ENCODE results near the gene MMP12.

GRCh38 chr11:102915044-102915375 is 40.2 kb upstream of the MMP12 start:
- TF ChIP-seq POLR2AphosphoS5 (IDR thresholded peaks at IDR 0.05; ENCODE audit: low read depth, low read length) (no peak), CTCF (IDR thresholded peaks at IDR 0.05) (no peak), REST (IDR thresholded peaks at IDR 0.05; ENCODE audit: low read depth, low read length) (no peak), TAF1 (IDR thresholded peaks at IDR 0.05; ENCODE audit: borderline replicate concordance, low read depth, low read length) (no peak), EP300 (IDR thresholded peaks at IDR 0.05; ENCODE audit: borderline replicate concordance in 1 of 2, low read depth in 1 of 2, low read length in 1 of 2) (no peak), SIN3A (IDR thresholded peaks at IDR 0.05; ENCODE audit: borderline replicate concordance, low read depth, low read length) (no peak)
- TF ChIP-seq, protein P1, sequence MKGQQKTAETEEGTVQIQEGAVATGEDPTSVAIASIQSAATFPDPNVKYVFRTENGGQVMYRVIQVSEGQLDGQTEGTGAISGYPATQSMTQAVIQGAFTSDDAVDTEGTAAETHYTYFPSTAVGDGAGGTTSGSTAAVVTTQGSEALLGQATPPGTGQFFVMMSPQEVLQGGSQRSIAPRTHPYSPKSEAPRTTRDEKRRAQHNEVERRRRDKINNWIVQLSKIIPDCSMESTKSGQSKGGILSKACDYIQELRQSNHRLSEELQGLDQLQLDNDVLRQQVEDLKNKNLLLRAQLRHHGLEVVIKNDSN (IDR thresholded peaks at IDR 0.05; ENCODE audit: borderline replicate concordance, low read depth) = no peak

Data from SK-N-SH (cell line).